NCI-H2227 (cell line): ENCODE measurements around the gene STMN3.

Source experiments
- DNase-seq: peaks from one replicate; lab custom pipeline; 2025; ENCODE audit not compliant: unreplicated experiment; lab: John Stamatoyannopoulos, UW

Gene STMN3

GRCh38 chr20:63590218-63591146 is 62.7 kb downstream of the STMN3 start:
- no peak for DNase-seq
